Measurements from ENCODE around the gene AQP11.

The AQP11 gene

GRCh38 chr11:77642228-77642627 is 52.5 kb downstream of the AQP11 start:
- Histone ChIP-seq H3K9me3 (ENCODE audit: control extremely low read depth in 1 of 5, control insufficient read depth in 4 of 5, insufficient read depth in 2 of 5, low read depth in 1 of 5, low read length in 4 of 5) (peaks cover 0 to 7% (median 4%) of the 10 kb centered on the region in 5 experiments), H3K27ac (ENCODE audit: insufficient read depth in 1 of 2, low read depth in 1 of 2, low read length in 2 of 2, poor library complexity in 1 of 2, severe bottlenecking in 2 of 2) (no peak overlapping the region), H3K4me3 (ENCODE audit: control insufficient read depth in 1 of 7, extremely low read depth in 1 of 7, insufficient read depth in 4 of 7, low read depth in 2 of 7, low read length in 6 of 7) (no peak overlapping the region), H3K36me3 (ENCODE audit: control insufficient read depth in 4 of 4, insufficient read depth in 4 of 4, low read length in 3 of 4) (no peaks in the 10 kb centered on the region), H3K4me1 (ENCODE audit: control extremely low read depth in 1 of 4, control insufficient read depth in 4 of 4, insufficient read depth in 4 of 4, low read length in 3 of 4) (peaks cover 0 to 10% (median 5%) of the 10 kb centered on the region in 4 experiments), H3K27me3 (replicated peaks in 2 of 5; ENCODE audit: control insufficient read depth in 4 of 5, insufficient read depth in 5 of 5, low read length in 4 of 5) (no peaks in the 10 kb centered on the region)
- 95% methylated on average over 2 of the region's 2 CpGs for WGBS (ENCODE audit: insufficient coverage)
- no peak for DNase-seq
- CTCF ChIA-PET, result no interaction called here
- POLR2A ChIA-PET, result no interaction called here

- Histone ChIP-seq H3K27me3 (replicated peaks in 2 of 5; ENCODE audit: control insufficient read depth in 4 of 5, insufficient read depth in 5 of 5, low read length in 4 of 5) (no peaks in the 10 kb centered on the region), H3K9me3 (ENCODE audit: control extremely low read depth in 1 of 5, control insufficient read depth in 4 of 5, insufficient read depth in 2 of 5, low read depth in 1 of 5, low read length in 4 of 5) (peaks cover 0 to 7% (median 4%) of the 10 kb centered on the region in 5 experiments), H3K27ac (ENCODE audit: insufficient read depth in 1 of 2, low read depth in 1 of 2, low read length in 2 of 2, poor library complexity in 1 of 2, severe bottlenecking in 2 of 2) (no peak overlapping the region), H3K4me3 (ENCODE audit: control insufficient read depth in 1 of 7, extremely low read depth in 1 of 7, insufficient read depth in 4 of 7, low read depth in 2 of 7, low read length in 6 of 7) (no peak overlapping the region), H3K4me1 (ENCODE audit: control extremely low read depth in 1 of 4, control insufficient read depth in 4 of 4, insufficient read depth in 4 of 4, low read length in 3 of 4) (peaks cover 0 to 3% (median 0%) of the 10 kb centered on the region in 4 experiments), H3K36me3 (ENCODE audit: control insufficient read depth in 4 of 4, insufficient read depth in 4 of 4, low read length in 3 of 4) (no peaks in the 10 kb centered on the region)
- 100% methylated on average over 1 of the region's 1 CpG for WGBS (ENCODE audit: insufficient coverage)
- ChIA-PET CTCF (no interaction called here), POLR2A (no interaction called here)
- no peak for DNase-seq
Observed at GRCh38 chr11:77644887-77645286, 55.1 kb downstream of the AQP11 start.

DNA sequence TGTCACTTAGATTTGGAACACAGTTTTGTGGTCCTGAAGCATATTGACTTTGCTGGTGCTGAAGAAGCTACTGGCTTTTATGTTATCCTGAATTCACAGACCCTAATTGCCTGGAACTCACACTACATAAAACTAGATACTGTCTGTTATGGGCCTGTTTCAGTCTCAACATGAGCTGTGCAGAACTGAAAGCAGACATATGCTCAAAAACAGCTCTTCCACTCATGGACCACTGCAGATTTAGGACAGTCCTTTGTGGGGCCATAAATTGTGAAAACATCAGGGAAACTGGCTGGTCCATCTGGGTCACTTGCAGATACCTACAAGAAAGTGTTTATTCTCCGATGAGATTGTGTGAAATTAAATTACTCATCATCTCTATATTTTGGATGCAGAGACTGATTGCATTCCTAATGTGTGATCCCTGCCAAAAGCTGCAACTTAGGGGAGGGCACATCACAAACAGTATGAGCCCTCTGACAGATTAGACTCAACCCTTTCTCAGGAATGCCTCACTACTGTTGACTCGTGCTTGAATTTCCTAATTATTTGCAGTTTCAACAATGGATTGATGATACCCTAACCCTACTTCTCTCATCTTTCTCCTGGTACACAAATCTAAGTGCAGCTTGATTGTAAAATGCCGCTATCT is 58.0 kb downstream of the AQP11 start:
- CTCF ChIA-PET, result no interaction called here
- POLR2A ChIA-PET, result no interaction called here
- no peak overlapping the region for H3K4me3 ChIP-seq (ENCODE audit: control insufficient read depth in 1 of 7, extremely low read depth in 1 of 7, insufficient read depth in 4 of 7, low read depth in 2 of 7, low read length in 6 of 7)
- no peak overlapping the region for H3K27ac ChIP-seq (ENCODE audit: insufficient read depth in 1 of 2, low read depth in 1 of 2, low read length in 2 of 2, poor library complexity in 1 of 2, severe bottlenecking in 2 of 2)
- no peak for DNase-seq
- peaks cover 0 to 3% (median 0%) of the 10 kb centered on the region in 4 experiments for H3K4me1 ChIP-seq (ENCODE audit: control extremely low read depth in 1 of 4, control insufficient read depth in 4 of 4, insufficient read depth in 4 of 4, low read length in 3 of 4)
- H3K9me3 ChIP-seq (ENCODE audit: control extremely low read depth in 1 of 5, control insufficient read depth in 4 of 5, insufficient read depth in 2 of 5, low read depth in 1 of 5, low read length in 4 of 5), result no peaks in the 10 kb centered on the region
- WGBS (ENCODE audit: insufficient coverage), result 100% methylated on average over 1 of the region's 3 CpGs
- H3K36me3 ChIP-seq (ENCODE audit: control insufficient read depth in 4 of 4, insufficient read depth in 4 of 4, low read length in 3 of 4), result no peaks in the 10 kb centered on the region
- H3K27me3 ChIP-seq (replicated peaks in 2 of 5; ENCODE audit: control insufficient read depth in 4 of 5, insufficient read depth in 5 of 5, low read length in 4 of 5), result no peaks in the 10 kb centered on the region

GRCh38 chr11:77650123-77650522 is 60.4 kb downstream of the AQP11 start:
- CTCF ChIA-PET, result interaction anchor here (1.2 kb wide), 1 partner anchor 10 kb away, joined by 3 read pairs; no protein-coding TSS in a partner anchor
- H3K9me3 ChIP-seq (ENCODE audit: control extremely low read depth in 1 of 5, control insufficient read depth in 4 of 5, insufficient read depth in 2 of 5, low read depth in 1 of 5, low read length in 4 of 5), result no peaks in the 10 kb centered on the region
- no peak overlapping the region for H3K27ac ChIP-seq (ENCODE audit: insufficient read depth in 1 of 2, low read depth in 1 of 2, low read length in 2 of 2, poor library complexity in 1 of 2, severe bottlenecking in 2 of 2)
- POLR2A ChIA-PET, result no interaction called here
- DNase-seq, result no peak
- WGBS (ENCODE audit: insufficient coverage), result 100% methylated on average over 1 of the region's 3 CpGs
- H3K36me3 ChIP-seq (ENCODE audit: control insufficient read depth in 4 of 4, insufficient read depth in 4 of 4, low read length in 3 of 4), result no peaks in the 10 kb centered on the region
- H3K4me3 ChIP-seq (ENCODE audit: control insufficient read depth in 1 of 7, extremely low read depth in 1 of 7, insufficient read depth in 4 of 7, low read depth in 2 of 7, low read length in 6 of 7), result no peak overlapping the region
- no peaks in the 10 kb centered on the region for H3K27me3 ChIP-seq (replicated peaks in 2 of 5; ENCODE audit: control insufficient read depth in 4 of 5, insufficient read depth in 5 of 5, low read length in 4 of 5)
- H3K4me1 ChIP-seq (ENCODE audit: control extremely low read depth in 1 of 4, control insufficient read depth in 4 of 4, insufficient read depth in 4 of 4, low read length in 3 of 4), result no peaks in the 10 kb centered on the region

- no peak overlapping the region for H3K4me3 ChIP-seq (ENCODE audit: control insufficient read depth in 1 of 7, extremely low read depth in 1 of 7, insufficient read depth in 4 of 7, low read depth in 2 of 7, low read length in 6 of 7)
- WGBS (ENCODE audit: insufficient coverage), result 100% methylated on average over 2 of the region's 4 CpGs
- H3K27me3 ChIP-seq (replicated peaks in 2 of 5; ENCODE audit: control insufficient read depth in 4 of 5, insufficient read depth in 5 of 5, low read length in 4 of 5), result no peaks in the 10 kb centered on the region
- no peaks in the 10 kb centered on the region for H3K9me3 ChIP-seq (ENCODE audit: control extremely low read depth in 1 of 5, control insufficient read depth in 4 of 5, insufficient read depth in 2 of 5, low read depth in 1 of 5, low read length in 4 of 5)
- no peaks in the 10 kb centered on the region for H3K36me3 ChIP-seq (ENCODE audit: control insufficient read depth in 4 of 4, insufficient read depth in 4 of 4, low read length in 3 of 4)
- H3K27ac ChIP-seq (ENCODE audit: insufficient read depth in 1 of 2, low read depth in 1 of 2, low read length in 2 of 2, poor library complexity in 1 of 2, severe bottlenecking in 2 of 2), result no peak overlapping the region
- no peak for DNase-seq
- POLR2A ChIA-PET, result interaction anchor here (0.6 kb wide), 1 partner anchor 838 kb away, joined by 4 read pairs; no protein-coding TSS in a partner anchor
- CTCF ChIA-PET, result interaction anchor here (1.0 kb wide), 1 partner anchor 40 kb away, joined by 3 read pairs; no protein-coding TSS in a partner anchor
- no peaks in the 10 kb centered on the region for H3K4me1 ChIP-seq (ENCODE audit: control extremely low read depth in 1 of 4, control insufficient read depth in 4 of 4, insufficient read depth in 4 of 4, low read length in 3 of 4)
Observed at GRCh38 chr11:77654770-77655434, 65.1 kb downstream of the AQP11 start.

- H3K4me1 ChIP-seq (ENCODE audit: control extremely low read depth in 1 of 4, control insufficient read depth in 4 of 4, insufficient read depth in 4 of 4, low read length in 3 of 4), result no peaks in the 10 kb centered on the region
- H3K27me3 ChIP-seq (replicated peaks in 2 of 5; ENCODE audit: control insufficient read depth in 4 of 5, insufficient read depth in 5 of 5, low read length in 4 of 5), result no peaks in the 10 kb centered on the region
- H3K36me3 ChIP-seq (ENCODE audit: control insufficient read depth in 4 of 4, insufficient read depth in 4 of 4, low read length in 3 of 4), result no peaks in the 10 kb centered on the region
- ChIA-PET POLR2A (no interaction called here), CTCF (no interaction called here)
- WGBS (ENCODE audit: insufficient coverage), result 89% methylated on average over 6 of the region's 7 CpGs
- no peak overlapping the region for H3K27ac ChIP-seq (ENCODE audit: insufficient read depth in 1 of 2, low read depth in 1 of 2, low read length in 2 of 2, poor library complexity in 1 of 2, severe bottlenecking in 2 of 2)
- no peak overlapping the region for H3K4me3 ChIP-seq (ENCODE audit: control insufficient read depth in 1 of 7, extremely low read depth in 1 of 7, insufficient read depth in 4 of 7, low read depth in 2 of 7, low read length in 6 of 7)
- H3K9me3 ChIP-seq (ENCODE audit: control extremely low read depth in 1 of 5, control insufficient read depth in 4 of 5, insufficient read depth in 2 of 5, low read depth in 1 of 5, low read length in 4 of 5), result no peaks in the 10 kb centered on the region
- no peak for DNase-seq
Observed at GRCh38 chr11:77656362-77656761, 66.6 kb downstream of the AQP11 start.

GRCh38 chr11:77658213-77659013 is 68.7 kb downstream of the AQP11 start:
- 100% methylated on average over 3 of the region's 4 CpGs for WGBS (ENCODE audit: insufficient coverage)
- CTCF ChIA-PET, result no interaction called here

More at GRCh38 chr11:77658213-77659013, 68.7 kb downstream of the AQP11 start:
- Histone ChIP-seq H3K27me3 (replicated peaks in 2 of 5; ENCODE audit: control insufficient read depth in 4 of 5, insufficient read depth in 5 of 5, low read length in 4 of 5) (no peaks in the 10 kb centered on the region), H3K4me3 (ENCODE audit: control insufficient read depth in 1 of 7, extremely low read depth in 1 of 7, insufficient read depth in 4 of 7, low read depth in 2 of 7, low read length in 6 of 7) (no peak overlapping the region), H3K36me3 (ENCODE audit: control insufficient read depth in 4 of 4, insufficient read depth in 4 of 4, low read length in 3 of 4) (no peaks in the 10 kb centered on the region), H3K4me1 (ENCODE audit: control extremely low read depth in 1 of 4, control insufficient read depth in 4 of 4, insufficient read depth in 4 of 4, low read length in 3 of 4) (no peaks in the 10 kb centered on the region), H3K9me3 (ENCODE audit: control extremely low read depth in 1 of 5, control insufficient read depth in 4 of 5, insufficient read depth in 2 of 5, low read depth in 1 of 5, low read length in 4 of 5) (no peaks in the 10 kb centered on the region), H3K27ac (ENCODE audit: insufficient read depth in 1 of 2, low read depth in 1 of 2, low read length in 2 of 2, poor library complexity in 1 of 2, severe bottlenecking in 2 of 2) (no peak overlapping the region)
- POLR2A ChIA-PET, result no interaction called here
- DNase-seq, result no peak

All from common myeloid progenitor, CD34-positive (primary cell).